ENCODE results near the gene CABP7.

- TF ChIP-seq POLR2A (IDR thresholded peaks at IDR 0.05), result no peak
- TF ChIP-seq CTCF (IDR thresholded peaks at IDR 0.05), result peak in 2 of 6 experiments; percentile 11 to 41
Observed at GRCh38 chr22:29727131-29727523, 7.3 kb downstream of the CABP7 start.

All from thyroid gland (tissue), 4 donors.